PFSK-1 (cell line): ENCODE measurements around the gene CALD1.

Experiments
- POLR2AphosphoS5 ChIP-seq: IDR thresholded peaks from 2 replicates; pipeline ENCODE4 v1.6.1; 2012; ENCODE audit warnings: low read depth, mild to moderate bottlenecking, control low read depth, low read length, moderate library complexity
- REST ChIP-seq, 2 experiments: IDR thresholded peaks; 2 replicates each; pipeline versions ENCODE4 v1.6.1 to v1.8.0; 2011 to 2012; ENCODE audit warnings: low read depth in 2 of 2, low read length in 2 of 2, control low read depth in 1 of 2, inconsistent platforms in 1 of 2, mild to moderate bottlenecking in 1 of 2, moderate library complexity in 1 of 2; ENCODE audit not compliant: insufficient read depth in 1 of 2
- SIN3A ChIP-seq: IDR thresholded peaks from 2 replicates; pipeline ENCODE4 v1.6.1; 2012; ENCODE audit warnings: mild to moderate bottlenecking, low read length, moderate library complexity, borderline replicate concordance; ENCODE audit not compliant: insufficient read depth
- TAF1 ChIP-seq: IDR thresholded peaks from 2 replicates; pipeline ENCODE4 v1.6.1; 2012; ENCODE audit warnings: low read length, control low read depth, borderline replicate concordance; ENCODE audit not compliant: insufficient read depth

- TF ChIP-seq REST (IDR thresholded peaks at IDR 0.05; ENCODE audit: insufficient read depth in 1 of 2, low read depth in 2 of 2, low read length in 2 of 2) (no peak), POLR2AphosphoS5 (no peak), TAF1 (no peak), SIN3A (no peak)
Measured at GRCh38 chr7:134739362-134739761, 40.1 kb upstream of the CALD1 start.
